Heart right ventricle (tissue), 16 donors: Measurements from ENCODE around the gene SNRNP35. TPM values are rescaled to one million over a fixed set of nuclear protein-coding genes. Genes with fewer than 3 reads are reported as not detected.
A peak's percentile ranks its signal among the peaks of the same experiment; 100 is the strongest.

Experiments used
- ATAC-seq, 8 donors: fragments of 200-7000 bp; cut with Tn5 transposase; one replicate each; pipeline ENCODE4 v1.9.1; 2020; ENCODE audit warnings: mild to moderate bottlenecking in 8 of 8, moderate library complexity in 8 of 8, moderate number of reproducible peaks in 1 of 8
- DNase-seq, 2 donors: peaks; one replicate each; pipeline ENCODE4 v3.0.0-alpha.2; 2020
- H3K27ac ChIP-seq, 10 donors: fragments of 200-600 bp; sonication (generic) in 2 of 10; one replicate each; pipeline versions ENCODE4 v1.5.0 to v1.8.0; 2020 to 2022; ENCODE audit warnings: mild to moderate bottlenecking in 3 of 10
- H3K27me3 ChIP-seq, 7 donors: fragments of 200-600 bp; one replicate each; pipeline ENCODE4 v1.8.0; 2021 to 2022; ENCODE audit warnings: mild to moderate bottlenecking in 2 of 7
- H3K36me3 ChIP-seq, 9 donors: fragments of 200-600 bp; sonication (generic) in 1 of 9; one replicate each; pipeline versions ENCODE4 v1.5.0 to v1.8.0; 2020 to 2022; ENCODE audit warnings: mild to moderate bottlenecking in 2 of 9
- H3K4me1 ChIP-seq, 9 donors: fragments of 200-600 bp; sonication (generic) in 1 of 9; one replicate each; pipeline versions ENCODE4 v1.5.0 to v1.8.0; 2020 to 2022; ENCODE audit warnings: mild to moderate bottlenecking in 4 of 9
- H3K4me3 ChIP-seq, 10 donors: fragments of 200-600 bp; sonication (generic) in 2 of 10; one replicate each; pipeline versions ENCODE4 v1.5.0 to v1.8.0; 2020 to 2022; ENCODE audit warnings: mild to moderate bottlenecking in 7 of 10, moderate library complexity in 2 of 10
- H3K9me3 ChIP-seq, 11 donors: fragments of 200-600 bp in 10 of 11; sonication (generic) in 2 of 11; one replicate each; pipeline versions ENCODE4 v1.5.0 to v1.8.0; 2013 to 2022; ENCODE audit warnings: mild to moderate bottlenecking in 2 of 11, control low read depth in 1 of 11, moderate library complexity in 1 of 11
- WGBS, 2 donors: extraction: QIAGEN DNeasy Blood & Tissue Kit; methylation state at CpG; one replicate each; pipeline ENCODE4 v1.1.7; 2013; ENCODE audit warnings: inconsistent platforms in 1 of 2; 5-methylcytosine and 5-hydroxymethylcytosine counted together
- intact Hi-C, 10 donors: fragments of 100-400 bp; cut with DNase I; formaldehyde crosslinking; loops; one replicate each; pipeline versions ENCODE4 v1.11.1 to v1.14.2; 2022
- polyA plus RNA-seq, 2 donors: library from polyadenylated mRNA; stranded (reverse); fragments of 200-250 nt; gene quantifications; one replicate each; pipeline ENCODE4 v1.2.3, GENCODE V29; 2013
- total RNA-seq, 10 donors: library from RNA; stranded (reverse); fragmentation: NEBNext Ultra II Directional in 3 of 10; extraction: Animal tissue kit (Norgen Biotek cat#: 25700) in 3 of 10; gene quantifications; one replicate each; pipeline versions ENCODE4 v1.2.1 to v1.2.4, GENCODE V29; 2021 to 2023
- TF ChIP-seq, protein P1 (sequence below), 9 donors: fragments of 200-600 bp; sonication (generic) in 2 of 9; IDR thresholded peaks; one replicate each; pipeline versions ENCODE4 v1.5.0 to v1.8.0; 2021 to 2022; ENCODE audit warnings: antibody characterized with exemption in 9 of 9, mild to moderate bottlenecking in 5 of 9, moderate library complexity in 1 of 9
- donor health status: Arrhythmogenic right ventricular cardiomyopathy.
- donor health status: ischemic (EF 13 %, LVEDD 7.1; RV severe dilation, severe dysfunction).
- donor health status: healthy with polysubstance abuse.
- donor health status: DM: no; HTN: yes; CAD: no.
- donor health status: DM: no; HTN: no; CAD: no.
- donor health status: ischemic (EF 25% LVEDD 6.9; RV normal size, moderate dysfunction).
- donor health status: ischemic (EF 25% LVEDD 5.7; RV mildly dilated, moderate dysfunction).
- donor health status: healthy.
- donor health status: DM: yes; HTN: yes; CAD: no.
- donor health status: Ischemic cardiomyopathy.
- donor health status: ischemic (EF 35%, LVEDD 5.7; RV mildly dilated, moderate dysfunction).
- donor health status: nonischemic (EF 11% LVEDD 7.7; RV severe dilation, severe dysfunction).
- donor health status: DM: yes; HTN: yes; CAD: no.
- donor health status: PGD.
- donor health status: ischemic (EF 29% LVEDD 5.4; RV normal size, mild dysfunction).
- donor health status: nonischemic (EF 23%, LVEDD 6.1; RV moderate dilation, normal function).

SNRNP35 gene
- total and polyA plus RNA-seq, 12 donors, result 18.0 to 117 (median 20.5) TPM

DNA sequence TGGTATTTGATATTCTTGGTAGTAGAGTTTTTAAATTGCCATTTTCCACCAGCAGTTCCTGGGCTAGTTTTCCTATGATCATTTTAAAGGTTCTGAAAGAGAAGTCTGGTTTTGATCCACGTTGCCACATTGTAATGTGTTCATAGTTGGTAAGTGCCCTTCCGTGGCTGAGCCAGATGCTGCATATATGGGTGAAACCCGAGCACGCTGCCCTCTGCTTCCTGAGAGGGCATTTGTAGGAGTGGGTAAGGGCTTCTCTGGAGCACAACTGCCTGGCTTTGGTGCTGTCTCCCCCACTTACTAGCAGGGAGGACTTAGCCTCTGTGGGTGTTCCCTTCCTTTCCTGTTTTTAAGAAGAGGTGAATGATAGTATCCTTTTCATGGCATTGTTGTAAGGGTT lies 7.1 kb downstream of the SNRNP35 start:
- H3K4me3 ChIP-seq, result no peak overlapping the region
- peak overlapping the region in 3 of 10 donors; percentile 10 to 31 (median 29) for H3K27ac ChIP-seq
- H3K27me3 ChIP-seq, result no peaks in the 10 kb centered on the region
- TF ChIP-seq, protein P1, sequence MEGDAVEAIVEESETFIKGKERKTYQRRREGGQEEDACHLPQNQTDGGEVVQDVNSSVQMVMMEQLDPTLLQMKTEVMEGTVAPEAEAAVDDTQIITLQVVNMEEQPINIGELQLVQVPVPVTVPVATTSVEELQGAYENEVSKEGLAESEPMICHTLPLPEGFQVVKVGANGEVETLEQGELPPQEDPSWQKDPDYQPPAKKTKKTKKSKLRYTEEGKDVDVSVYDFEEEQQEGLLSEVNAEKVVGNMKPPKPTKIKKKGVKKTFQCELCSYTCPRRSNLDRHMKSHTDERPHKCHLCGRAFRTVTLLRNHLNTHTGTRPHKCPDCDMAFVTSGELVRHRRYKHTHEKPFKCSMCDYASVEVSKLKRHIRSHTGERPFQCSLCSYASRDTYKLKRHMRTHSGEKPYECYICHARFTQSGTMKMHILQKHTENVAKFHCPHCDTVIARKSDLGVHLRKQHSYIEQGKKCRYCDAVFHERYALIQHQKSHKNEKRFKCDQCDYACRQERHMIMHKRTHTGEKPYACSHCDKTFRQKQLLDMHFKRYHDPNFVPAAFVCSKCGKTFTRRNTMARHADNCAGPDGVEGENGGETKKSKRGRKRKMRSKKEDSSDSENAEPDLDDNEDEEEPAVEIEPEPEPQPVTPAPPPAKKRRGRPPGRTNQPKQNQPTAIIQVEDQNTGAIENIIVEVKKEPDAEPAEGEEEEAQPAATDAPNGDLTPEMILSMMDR (IDR thresholded peaks at IDR 0.05), result no peak
- peak in 6 of 8 donors; percentile 25 to 71 (median 57) for ATAC-seq
- DNase-seq, result no peak
- peaks cover 0 to 48% (median 23%) of the 10 kb centered on the region in 9 donors for H3K4me1 ChIP-seq
- no peaks in the 10 kb centered on the region for H3K9me3 ChIP-seq
- 56 to 67% methylated on average over 4 of the region's 4 CpGs for WGBS, 2 donors
- intact Hi-C loops, result loop anchor here in 2 of 10 donors (5.0 to 10.0 kb wide), 2 partner anchors 70 to 73 kb away; no protein-coding TSS in a partner anchor
- peaks cover 0 to 74% (median 8%) of the 10 kb centered on the region in 9 donors for H3K36me3 ChIP-seq

DNA sequence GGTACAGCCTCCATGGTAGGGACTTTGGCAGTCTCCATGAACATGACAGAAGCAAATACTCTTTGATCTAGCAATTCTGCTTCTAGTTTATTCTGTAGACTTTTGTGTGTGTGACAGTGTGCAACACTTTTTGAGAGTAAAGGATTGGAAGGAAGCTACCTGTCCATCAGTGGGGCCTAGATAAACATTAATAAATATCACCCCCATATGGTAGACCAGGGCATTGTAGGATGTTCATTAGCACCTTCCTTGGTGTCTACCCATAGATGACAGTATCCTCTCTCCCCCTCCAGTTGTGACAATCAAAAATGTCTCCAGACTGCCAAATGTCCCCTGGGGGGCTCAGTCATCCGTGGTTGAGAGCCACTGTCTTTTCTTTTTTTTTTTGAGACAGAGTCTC lies 10.8 kb downstream of the SNRNP35 start:
- Histone ChIP-seq H3K9me3 (no peaks in the 10 kb centered on the region), H3K36me3 (peaks cover 0 to 88% (median 19%) of the 10 kb centered on the region in 9 donors)
- intact Hi-C loops, result loop anchor here in 2 of 10 donors (5.0 to 10.0 kb wide), 2 partner anchors 74 to 76 kb away; no protein-coding TSS in a partner anchor

DNA sequence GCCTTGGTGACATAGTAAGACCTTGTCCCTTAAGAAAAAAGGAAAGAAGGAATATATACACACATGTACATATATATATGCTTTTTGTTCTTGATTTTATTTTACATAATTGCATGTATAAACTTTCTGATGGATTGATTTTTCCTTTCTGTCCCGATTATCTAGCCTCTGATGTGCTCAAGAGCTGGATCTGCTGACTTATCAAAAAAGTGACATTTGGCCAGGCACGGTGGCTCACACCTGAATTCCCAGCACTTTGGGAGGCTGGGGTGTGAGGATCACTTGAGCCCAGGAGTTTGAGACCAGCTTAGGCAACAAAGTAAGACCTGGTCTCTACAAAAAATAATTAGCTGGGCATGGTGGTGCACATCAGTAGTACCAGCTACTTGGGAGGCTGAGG lies 12.0 kb downstream of the SNRNP35 start:
- peak overlapping the region in 2 of 10 donors; percentile 20 to 68 for H3K27ac ChIP-seq
- TF ChIP-seq, protein P1 (IDR thresholded peaks at IDR 0.05), result no peak
- H3K4me1 ChIP-seq, result peaks cover 0 to 67% (median 37%) of the 10 kb centered on the region in 9 donors
- H3K27me3 ChIP-seq, result no peaks in the 10 kb centered on the region
- DNase-seq (no peak), ATAC-seq (no peak)
- no peak overlapping the region for H3K4me3 ChIP-seq
- WGBS, 2 donors, result 92 to 93% methylated on average over 2 of the region's 2 CpGs
- intact Hi-C loops, result loop anchor here in 5 of 10 donors (5.0 to 10.0 kb wide), 4 partner anchors 47 to 78 kb away; partner anchors contain the start of gene RILPL1 (in 2 of the 5)
- peaks cover 0 to 88% (median 19%) of the 10 kb centered on the region in 9 donors for H3K36me3 ChIP-seq
- H3K9me3 ChIP-seq, result no peaks in the 10 kb centered on the region

More for the DNA sequence above, 10.8 kb downstream of the SNRNP35 start:
- DNase-seq, result no peak
- peaks cover 0 to 62% (median 32%) of the 10 kb centered on the region in 9 donors for H3K4me1 ChIP-seq
- TF ChIP-seq, protein P1 (IDR thresholded peaks at IDR 0.05), result peak in 4 of 9 donors; percentile 16 to 28 (median 24)
- H3K27me3 ChIP-seq, result no peaks in the 10 kb centered on the region
- no peak for ATAC-seq
- 17 to 29% methylated on average over 1 of the region's 1 CpG for WGBS, 2 donors
- no peak overlapping the region for H3K4me3 ChIP-seq
- no peak overlapping the region for H3K27ac ChIP-seq

DNA sequence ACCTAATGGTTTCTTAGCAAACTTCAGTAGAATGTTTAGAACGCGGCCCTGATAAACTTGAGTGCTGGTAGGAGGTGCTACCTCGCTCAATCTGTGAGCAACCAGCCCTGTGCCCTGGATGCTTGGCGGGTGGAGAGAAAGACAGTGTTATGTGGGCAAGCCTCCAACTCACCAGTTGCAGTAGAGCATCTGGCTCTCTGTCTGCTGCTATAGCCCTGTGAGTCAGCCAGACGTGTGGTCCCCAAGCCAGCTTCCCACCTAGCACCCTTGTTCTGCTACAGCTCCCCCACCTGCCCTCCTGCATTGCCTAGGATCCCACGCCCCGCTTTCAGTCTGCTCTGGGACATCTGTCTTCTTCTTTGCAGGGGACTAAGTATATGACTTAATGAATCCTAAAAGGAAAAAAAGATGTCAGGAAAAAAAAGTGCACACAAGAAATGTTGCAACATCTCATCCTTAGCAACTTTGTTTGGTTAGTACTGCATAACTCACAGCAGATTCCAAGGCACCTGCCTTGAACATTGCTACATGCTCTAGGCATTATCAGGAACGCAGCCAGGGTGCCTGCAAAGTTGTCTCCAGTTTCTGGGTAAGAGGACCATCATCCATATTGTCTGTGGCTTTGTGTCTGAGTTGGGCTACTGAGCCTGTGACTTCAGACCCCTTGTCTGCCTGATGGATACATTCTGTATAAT lies 13.6 kb downstream of the SNRNP35 start:
- ATAC-seq (peak; percentile 56 to 91 (median 82)), DNase-seq (peak; percentile 45 to 74)
- no peaks in the 10 kb centered on the region for H3K9me3 ChIP-seq
- H3K36me3 ChIP-seq, result peaks cover 0 to 83% (median 15%) of the 10 kb centered on the region in 9 donors
- no peaks in the 10 kb centered on the region for H3K27me3 ChIP-seq
- 56 to 72% methylated on average over 8 of the region's 8 CpGs for WGBS, 2 donors
- peaks cover 0 to 61% (median 33%) of the 10 kb centered on the region in 9 donors for H3K4me1 ChIP-seq
- H3K4me3 ChIP-seq, result no peak overlapping the region
- intact Hi-C loops, result loop anchor here in 3 of 10 donors (5.0 kb wide), 2 partner anchors 46 to 61 kb away; partner anchors contain the start of gene RILPL1 (in 2 of the 3)
- TF ChIP-seq, protein P1 (IDR thresholded peaks at IDR 0.05), result no peak
- H3K27ac ChIP-seq, result peak overlapping the region in 7 of 10 donors; percentile 46 to 88 (median 58)
